GM04504 (cell line): ENCODE results near the gene MYG1.
"Not testable (repeated sequence)": the region's sequence is repeated elsewhere in the genome, so short reads cannot be mapped to it uniquely, and the experiment has no call there.

Experiments
- DNase-seq: peaks from one replicate; pipeline ENCODE4 v3.0.0-alpha.2; 2012; ENCODE audit warnings: low read depth

The MYG1 gene

DNA sequence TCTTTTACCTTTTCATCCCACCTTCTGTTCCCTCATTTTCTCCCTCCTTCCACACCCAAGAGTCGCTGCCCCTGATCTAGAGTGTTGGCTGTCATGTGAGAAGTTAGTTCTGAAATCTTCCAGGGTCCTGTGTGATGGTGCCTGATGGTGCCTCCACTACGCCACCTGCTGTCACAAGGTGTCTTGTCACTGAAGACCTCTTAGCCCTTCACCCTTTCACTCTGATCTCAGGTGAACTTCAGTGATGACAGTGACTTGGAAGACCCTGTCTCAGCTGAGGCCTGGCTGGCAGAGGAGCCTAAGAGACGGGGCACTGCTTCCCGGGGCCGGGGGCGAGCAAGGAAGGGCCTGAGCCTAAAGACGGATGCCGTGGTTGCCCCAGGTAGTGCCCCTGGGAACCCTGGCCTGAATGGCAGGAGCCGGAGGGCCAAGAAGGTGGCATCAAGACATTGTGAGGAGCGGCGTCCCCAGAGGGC lies 11.7 kb upstream of the MYG1 start:
- peak; percentile 26 for DNase-seq

DNA sequence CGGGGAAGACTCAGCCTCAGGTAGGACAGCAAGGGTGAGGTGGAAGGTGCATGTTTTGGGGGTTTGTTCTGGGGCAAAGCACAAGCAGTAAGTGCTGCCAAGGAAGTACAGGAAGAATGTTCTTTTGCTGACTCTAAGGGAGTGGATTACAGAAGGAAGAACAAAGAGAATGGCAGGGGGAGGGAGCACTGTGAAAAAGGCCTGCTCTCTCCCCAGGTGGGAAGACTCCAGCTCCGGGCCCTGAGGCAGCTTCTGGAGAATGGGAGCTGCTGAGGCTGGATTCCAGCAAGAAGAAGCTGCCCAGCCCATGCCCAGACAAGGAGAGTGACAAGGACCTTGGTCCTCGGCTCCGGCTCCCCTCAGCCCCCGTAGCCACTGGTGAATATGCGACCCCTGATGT lies 11.2 kb upstream of the MYG1 start:
- no peak for DNase-seq

DNA sequence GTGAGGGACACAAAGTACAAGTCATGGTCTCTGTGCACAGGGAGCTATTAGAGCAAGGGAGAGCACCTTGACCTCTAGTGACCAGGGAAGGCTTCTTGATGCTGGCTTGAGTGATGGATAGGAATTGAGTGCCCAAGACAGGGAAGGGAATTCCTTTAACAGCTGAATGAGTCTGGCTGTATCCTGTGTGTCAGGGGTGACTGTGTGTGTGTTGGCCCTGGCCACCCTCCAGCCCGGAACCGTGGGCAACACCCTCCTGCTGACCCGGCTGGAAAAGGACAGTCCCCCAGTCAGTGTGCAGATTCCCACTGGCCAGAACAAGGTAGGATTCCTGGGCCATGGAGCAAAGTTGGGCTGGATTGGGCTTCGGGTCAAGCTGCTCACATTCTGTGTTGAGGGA lies 9.6 kb upstream of the MYG1 start:
- no peak for DNase-seq

DNA sequence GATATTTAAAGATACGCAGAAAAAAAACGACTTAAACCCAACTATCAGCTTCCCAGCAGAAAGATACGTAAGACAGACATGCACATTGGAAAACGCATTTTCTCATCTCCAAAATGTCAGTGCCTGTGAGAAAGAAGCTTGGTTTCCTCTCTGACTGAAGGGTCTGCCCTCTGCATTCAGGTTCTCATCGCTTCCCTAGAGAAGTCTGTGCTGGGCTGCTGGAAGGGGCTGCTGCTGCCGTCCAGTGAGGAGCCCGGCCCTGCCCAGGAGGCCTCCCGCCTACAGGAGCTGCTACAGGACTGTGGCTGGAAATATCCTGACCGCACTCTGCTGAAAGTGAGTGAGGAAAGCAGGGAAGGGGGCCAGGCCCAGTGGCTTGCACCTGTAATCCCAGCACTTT lies 8.8 kb upstream of the MYG1 start:
- DNase-seq: no peak

DNA sequence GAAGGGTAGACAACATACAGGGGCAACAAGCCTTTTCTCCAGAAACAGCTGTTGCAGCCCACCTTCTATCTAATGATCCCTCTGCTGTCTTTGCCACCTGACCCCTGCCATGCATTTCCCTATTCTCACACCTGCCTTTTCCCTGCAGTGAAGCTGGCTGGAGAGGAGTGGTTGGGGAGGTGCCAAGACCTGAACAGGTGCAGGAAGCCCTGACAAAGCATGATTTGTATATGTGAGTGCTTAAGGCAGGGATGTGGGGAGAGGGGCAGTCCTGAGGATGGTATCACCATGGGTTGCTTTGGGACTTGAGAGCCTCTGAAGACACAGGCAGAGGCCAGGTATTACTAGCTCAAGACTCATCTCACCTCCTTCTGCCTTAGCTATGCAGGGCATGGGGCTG lies 7.1 kb upstream of the MYG1 start:
- no peak for DNase-seq

DNA sequence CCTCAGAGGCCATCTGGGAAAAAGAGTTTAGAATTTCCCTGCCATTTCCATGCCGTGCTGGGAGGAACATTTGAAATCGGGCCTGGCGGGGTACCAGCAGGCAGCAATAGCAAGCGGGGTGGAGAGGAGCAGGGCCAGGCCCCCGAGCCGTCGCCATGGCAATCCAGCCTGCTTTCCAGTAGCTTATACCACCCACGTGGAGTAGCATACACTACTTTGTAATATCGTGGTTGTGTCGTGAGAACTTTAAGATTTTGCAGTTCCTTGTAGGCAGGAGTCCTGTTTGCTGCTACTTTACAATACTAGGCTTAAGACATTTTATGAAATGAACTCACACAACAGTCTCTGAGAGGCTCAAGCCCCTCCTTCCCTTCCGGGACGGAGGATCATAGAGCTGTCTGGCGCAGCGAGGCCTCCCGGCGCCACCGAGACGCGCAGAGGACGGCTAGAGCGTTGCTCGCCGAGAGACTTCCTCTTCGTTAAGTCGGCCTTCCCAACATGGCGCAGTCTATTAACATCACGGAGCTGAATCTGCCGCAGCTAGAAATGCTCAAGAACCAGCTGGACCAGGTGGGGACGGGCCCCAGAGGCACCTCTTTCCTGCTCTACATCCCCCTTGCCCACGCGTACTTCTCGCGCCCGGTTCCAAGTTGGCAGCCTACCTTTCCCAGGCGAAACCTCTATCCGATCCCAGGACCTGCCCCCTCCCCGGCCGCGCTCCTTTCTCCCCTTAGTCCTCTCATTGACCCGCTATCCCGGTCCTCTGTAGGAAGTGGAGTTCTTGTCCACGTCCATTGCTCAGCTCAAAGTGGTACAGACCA lies 4.2 kb upstream of the MYG1 start, which contains the start of gene PFDN5:
TSS of gene PFDN5 (plus strand) at position 473 of the 821 bp plus-strand sequence. CDS start at position 499, 26 bp downstream.
- DNase-seq: peak; percentile 79

DNA sequence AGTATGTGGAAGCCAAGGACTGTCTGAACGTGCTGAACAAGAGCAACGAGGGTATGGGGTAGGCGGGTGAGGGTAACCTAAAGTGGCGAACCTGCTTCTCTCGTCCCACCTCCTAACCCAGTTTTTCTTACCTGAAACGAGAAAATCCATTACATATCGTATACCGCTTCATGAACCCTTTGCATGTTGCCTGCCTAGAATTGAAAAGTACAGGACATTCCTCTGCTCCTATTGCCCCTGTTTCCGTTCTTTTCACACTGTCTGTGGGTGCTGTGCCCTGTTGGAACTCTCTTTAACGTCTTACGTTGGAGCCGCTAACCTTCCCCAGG lies 3.6 kb upstream of the MYG1 start:
- no peak for DNase-seq

DNA sequence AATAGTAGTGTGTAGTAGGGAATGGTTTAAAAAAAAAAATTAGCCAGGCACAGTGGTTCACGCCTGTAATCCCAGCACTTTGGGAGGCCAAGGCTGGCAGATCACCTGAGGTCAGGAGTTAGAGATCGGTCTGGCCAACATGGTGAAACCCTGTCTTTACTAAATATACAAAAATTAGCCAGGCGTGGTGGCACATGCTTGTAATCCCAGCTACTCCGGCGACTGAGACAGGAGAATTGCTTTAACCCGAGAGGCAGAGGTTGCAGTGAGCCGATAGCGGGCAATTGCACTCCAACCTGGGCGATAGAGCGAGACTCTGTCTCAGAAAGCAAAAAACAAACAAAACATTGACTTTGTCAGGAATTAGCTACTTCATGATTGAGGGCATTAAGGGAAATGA lies 2.4 kb upstream of the MYG1 start:
- not testable (repeated sequence) for DNase-seq

DNA sequence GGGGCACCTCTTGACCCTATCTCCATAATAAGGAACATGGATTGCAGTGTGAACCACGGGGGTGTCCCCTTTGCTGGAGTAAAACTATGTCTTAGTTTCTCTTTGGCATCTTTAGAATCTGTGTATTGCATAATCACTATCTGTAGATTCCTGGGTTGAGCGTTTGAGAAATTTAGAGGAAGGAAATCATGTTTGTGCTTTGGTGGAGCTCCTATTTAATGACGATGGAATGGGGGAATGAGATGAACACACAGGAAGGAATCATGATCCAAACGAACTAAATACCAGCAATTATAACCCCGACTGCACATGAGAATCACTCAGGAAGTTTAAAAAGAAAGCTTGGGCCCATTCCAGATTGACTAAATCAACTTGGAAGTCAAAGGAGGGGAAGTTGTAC lies 1.3 kb upstream of the MYG1 start:
- DNase-seq: peak; percentile 90

DNA sequence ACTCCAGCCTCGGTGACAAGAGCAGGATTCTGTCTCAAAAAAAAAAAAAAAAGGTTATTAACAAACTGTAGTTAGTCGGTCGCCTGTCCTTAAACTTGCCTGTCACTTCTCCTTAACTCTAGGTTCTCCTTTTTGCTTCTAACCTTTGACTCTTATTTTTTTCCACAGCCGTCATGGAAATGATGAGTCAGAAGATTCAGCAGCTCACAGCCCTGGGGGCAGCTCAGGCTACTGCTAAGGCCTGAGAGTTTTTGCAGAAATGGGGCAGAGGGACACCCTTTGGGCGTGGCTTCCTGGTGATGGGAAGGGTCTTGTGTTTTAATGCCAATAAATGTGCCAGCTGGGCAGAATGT lies 418 bp upstream of the MYG1 start:
- DNase-seq: no peak

DNA sequence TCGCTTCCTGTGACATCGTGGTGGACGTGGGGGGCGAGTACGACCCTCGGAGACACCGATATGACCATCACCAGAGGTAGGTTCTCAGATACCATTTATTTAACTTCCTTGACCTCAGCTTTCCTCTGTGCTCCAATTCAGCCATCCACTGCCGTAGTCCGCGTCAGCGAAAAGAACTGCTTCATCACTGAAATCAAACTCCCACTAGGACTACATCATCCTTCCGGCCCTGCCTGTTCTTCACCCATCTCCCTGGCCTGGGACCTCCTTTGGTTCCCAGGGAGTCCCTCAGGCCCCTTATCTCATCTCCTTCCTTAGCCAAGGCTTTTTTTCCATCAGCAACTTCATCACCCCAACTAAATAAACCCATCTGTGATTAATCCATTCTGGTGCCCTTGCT lies 692 bp downstream of the MYG1 start:
- DNase-seq: no peak

DNA sequence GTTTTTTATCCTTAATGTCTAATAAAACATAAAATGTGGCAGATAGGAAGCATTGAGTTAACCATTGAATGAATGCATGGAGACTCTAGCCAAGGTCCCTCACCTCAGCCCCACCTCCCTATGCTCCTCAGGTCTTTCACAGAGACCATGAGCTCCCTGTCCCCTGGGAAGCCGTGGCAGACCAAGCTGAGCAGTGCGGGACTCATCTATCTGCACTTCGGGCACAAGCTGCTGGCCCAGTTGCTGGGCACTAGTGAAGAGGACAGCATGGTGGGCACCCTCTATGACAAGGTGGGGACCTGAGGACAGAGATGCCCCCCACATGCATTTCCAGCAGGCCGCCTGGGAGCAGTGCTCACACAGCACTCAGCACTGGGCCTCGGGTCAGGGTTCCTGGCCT lies 3.4 kb downstream of the MYG1 start:
- DNase-seq: no peak

DNA sequence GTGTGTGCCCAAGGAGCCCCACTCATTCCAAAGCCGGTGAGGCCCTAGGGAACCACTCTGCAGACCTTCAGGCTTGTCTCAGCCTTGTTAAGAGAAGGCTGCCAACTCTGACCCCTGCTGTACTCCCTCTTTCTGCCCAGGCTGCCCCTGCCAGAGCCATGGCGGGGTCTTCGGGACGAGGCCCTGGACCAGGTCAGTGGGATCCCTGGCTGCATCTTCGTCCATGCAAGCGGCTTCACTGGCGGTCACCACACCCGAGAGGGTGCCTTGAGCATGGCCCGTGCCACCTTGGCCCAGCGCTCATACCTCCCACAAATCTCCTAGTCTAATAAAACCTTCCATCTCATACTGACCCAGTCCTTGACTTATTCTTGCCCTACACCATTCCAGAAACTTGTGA lies 7.3 kb downstream of the MYG1 start:
- DNase-seq: no peak

DNA sequence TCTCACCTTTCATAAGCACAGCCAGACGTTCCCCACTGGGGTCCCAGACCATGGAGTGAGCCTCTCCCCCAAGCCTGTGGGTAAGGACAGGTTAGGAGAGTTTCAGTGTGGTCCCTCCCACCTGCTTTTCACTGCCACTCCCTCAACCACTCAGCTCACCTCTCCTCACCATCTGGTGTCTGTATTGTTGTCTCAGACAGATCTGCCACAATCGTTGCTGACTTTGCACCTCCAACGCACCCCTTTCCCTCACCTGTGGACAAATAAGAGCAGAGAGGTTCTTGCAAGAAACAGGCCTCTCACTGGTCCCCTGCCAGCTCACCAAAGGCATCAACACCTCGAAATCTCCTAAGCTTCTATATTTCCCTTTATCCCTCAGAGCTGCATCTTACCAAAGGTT lies 8.8 kb downstream of the MYG1 start:
- no peak for DNase-seq

DNA sequence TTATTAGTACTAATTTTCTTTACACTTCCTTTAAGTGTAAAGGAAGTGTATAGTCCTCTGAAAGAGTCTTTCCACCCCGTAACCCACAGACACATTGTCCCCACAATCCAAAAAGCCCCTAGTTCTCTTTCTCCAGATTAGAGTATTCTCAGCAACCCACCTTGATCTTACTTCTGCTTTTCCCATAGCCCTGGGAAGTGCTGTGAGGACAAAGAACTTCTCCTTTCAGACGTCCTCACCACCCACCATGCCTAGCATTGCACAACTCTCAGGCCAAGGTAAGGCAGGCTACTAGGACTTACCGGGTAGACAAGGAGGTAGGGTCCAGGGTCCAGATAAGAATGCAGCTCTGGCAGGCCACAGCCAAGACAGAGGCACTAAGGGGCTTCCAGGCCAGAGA lies 14.5 kb downstream of the MYG1 start:
- no peak for DNase-seq

DNA sequence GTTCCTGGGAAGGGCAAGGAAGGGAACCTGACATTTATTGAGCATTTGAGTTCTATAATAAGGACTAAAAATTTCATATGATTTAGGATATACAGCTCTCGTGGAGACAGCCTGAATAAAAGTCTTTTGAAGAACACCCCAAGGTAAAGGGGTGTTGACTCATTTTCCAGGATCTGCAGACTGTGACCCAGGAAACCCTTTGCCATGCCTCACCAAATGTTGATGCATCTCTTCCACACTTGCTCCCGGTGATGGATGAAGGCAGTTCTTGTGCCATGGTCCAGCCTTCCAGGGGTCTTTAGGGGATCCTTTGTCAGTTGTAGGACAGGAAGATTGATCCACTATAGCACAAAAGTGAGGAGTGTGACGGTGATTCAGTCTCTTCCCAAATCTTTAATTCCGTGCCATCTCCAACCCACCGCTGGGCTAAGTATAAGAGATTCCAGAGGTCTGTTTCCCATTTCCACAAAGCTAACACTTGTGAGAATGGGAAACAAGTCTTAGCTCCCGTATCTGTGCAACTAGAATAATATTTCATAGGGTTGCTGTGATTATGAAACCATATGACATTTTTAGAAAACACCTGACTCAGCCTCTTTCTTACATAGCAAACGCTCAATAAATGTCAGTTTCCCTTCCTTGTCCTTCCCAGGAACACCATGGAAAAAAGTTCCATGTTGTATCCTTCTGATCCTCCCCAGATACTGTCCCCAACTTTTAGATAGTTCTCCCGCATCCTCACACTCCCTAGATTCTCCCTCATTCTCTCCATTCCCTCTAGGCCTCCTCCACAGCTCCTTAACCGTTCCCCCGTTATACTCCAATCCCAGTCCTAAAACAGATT lies 21.1 kb downstream of the MYG1 start:
- DNase-seq: no peak

DNA sequence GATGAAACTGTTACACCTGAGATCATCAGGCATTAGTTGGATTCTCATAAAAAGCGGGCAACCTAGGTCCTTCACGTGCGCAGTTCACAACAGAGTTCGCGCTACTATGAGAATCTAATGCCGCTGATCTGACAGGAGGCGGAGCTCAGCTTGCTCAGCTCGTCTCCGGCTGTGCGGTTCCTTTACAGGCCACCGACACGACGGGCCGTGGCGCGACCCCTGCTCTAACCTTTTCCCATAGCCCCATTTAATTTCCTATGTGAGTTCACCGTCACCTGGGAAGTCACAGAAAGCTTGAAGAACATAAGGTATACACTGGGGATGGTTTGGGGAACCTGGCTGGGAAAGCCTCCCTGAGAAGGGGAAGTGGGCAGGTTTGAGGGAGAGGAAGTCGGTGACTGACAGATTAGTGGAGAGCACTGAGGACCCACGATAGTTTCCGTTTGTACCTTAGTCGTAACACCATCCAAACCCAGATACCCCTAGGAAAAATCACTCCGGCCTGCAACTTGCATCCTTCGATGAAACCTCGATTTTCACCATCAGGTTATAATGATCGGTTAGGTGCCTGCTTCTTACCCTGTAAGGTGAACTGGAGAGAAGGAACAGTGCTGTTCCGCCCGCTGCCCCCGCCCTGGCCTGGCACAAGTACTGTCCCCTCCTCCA lies 24.8 kb downstream of the MYG1 start:
- DNase-seq: no peak

DNA sequence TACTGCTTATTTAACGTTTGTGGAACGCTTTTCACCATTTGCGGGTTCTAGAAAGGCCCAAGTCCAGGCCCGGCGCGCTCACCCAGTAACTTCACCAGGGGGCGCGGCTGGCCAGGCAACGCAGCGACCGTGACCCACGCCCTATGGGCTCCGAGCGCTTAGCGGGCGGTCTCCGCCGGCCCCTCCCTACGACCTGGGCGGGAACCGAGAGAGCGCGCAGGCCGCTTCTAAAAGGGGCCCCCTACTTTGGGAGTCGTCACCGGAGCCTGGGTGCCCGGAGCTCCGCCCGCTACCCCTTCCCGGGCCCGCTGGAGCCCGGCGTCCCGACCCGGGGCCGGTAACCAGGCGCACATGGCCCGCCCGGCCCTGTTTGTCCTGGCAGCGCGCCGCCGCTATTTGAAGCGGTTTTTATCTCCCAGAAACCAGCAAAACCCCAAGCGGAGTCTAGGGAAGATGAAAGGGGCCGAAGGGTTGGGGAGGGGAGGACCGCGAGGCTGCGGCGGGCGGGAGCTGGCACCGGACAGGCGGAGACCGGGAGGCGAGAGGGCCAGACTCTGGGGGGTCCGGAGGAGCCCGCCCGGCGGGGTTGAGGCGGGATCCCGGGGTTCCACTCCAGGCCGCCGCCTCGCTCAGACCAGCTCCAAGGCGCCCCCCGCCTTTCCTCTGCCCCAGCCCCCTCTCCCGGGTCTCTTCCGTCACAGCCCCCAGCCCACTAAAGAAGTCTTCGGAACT lies 25.4 kb downstream of the MYG1 start:
- peak; percentile 79 for DNase-seq

DNA sequence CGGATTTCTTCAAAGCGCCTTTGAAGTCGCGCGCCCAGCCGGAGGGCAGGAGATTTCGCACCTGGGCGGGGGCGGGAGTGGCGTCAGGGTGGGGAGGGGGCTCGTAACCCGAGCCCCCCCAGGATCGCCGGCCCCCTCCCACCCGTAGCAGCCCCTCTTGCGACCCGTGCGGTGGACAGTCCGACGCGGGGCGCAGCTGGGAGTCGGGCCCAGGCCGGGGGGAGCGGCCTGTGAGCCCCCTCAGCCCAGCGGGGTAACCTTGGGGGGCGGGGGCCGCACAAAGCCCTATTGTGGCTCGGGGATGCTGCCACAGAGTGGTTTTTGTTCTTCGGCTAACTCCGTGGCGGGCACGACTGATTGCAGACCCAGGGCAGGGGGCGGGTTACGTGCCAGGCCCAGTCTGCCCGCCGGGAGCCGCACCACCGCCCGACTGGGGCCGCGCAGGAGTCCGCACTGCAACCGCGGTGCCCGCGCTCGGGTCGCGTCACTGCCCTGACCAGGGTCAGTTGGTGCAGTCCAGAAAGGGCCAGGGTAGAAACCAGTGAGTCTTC lies 26.1 kb downstream of the MYG1 start:
- DNase-seq: no peak

DNA sequence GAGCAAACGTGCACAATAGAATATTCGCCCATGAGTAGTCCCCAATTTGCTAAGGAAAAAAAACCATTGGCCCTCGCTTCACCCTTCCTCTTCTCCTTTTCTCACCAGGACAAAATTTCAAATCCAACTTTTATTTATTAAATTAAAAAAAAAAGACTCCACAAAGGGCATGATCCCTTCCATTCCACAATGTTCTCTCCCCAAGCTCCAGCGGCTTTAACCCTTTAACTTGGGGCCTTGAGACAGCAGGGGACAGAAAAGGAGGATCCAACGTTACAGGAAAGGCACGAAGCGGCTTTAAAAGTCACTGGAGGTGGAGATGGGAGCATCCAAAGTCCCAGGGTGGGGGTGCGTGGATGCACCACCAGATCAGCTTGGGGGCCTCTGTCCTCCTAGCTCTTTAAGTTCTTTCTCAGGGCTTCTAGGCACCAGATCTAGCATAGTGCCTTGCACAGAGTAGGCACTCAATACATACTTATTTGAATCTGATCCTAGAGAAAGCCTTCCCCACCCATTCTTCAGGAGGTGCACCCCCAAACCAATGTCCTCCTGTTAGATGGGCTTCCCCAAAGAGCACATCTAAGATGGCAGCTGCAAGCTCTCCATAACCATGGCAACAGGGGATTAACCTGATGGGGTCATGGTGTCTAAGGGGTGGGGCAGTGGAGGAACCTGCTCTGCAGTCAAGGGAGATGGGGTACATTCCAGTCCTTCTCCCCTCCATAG lies 27.1 kb downstream of the MYG1 start:
- DNase-seq: no peak

DNA sequence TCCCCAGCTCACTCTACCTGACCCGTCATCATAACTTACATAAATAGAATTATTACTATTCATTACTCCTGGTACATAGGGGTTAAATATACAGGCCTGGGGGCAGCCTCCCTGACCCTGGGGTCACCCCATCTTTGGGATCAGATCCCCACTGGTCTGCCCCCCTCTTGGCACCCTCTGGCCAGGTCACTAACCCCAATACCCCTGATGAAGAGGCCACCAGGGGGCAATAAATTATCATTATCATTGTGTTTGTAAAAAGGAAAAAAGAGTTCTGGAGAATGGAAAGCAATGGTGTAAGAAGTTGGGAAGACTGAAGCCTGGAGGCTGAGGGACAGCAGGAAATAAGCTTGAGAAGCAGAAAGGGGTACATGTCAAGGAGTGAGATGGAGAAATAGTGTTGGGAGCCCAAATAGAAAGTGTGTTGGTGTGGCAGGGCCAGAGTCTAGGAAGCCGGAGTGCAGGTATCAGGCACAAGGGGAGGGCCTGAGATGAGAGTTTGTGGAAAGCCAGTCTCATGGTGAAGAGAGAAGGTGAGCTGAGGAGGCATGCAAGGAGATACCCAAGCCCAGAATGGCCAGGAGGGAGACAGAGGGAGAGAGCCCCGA lies 28.0 kb downstream of the MYG1 start:
- no peak for DNase-seq
